A549 (cell line): Measurements from ENCODE around the gene TMEM253.

ENCODE experiments used
- CEBPB ChIP-seq, 2 experiments: fragments of >200 bp in 1 of 2; sonication (Bioruptor Twin) in 1 of 2; formaldehyde crosslinking in 1 of 2; IDR thresholded peaks; 2 replicates each; pipeline ENCODE4 v1.6.1; 2012 to 2016
- CTCF ChIP-seq: fragments of >200 bp; sonication (Bioruptor Twin); formaldehyde crosslinking; IDR thresholded peaks from 3 replicates; pipeline ENCODE4 v1.5.1; 2016
- POLR2A ChIP-seq: IDR thresholded peaks from 2 replicates; pipeline ENCODE4 v1.6.1; 2012; ENCODE audit warnings: mild to moderate bottlenecking, low read length
- REST ChIP-seq: fragments of 200-600 bp; sonication (generic); IDR thresholded peaks from 2 replicates; pipeline ENCODE4 v1.6.1; 2016; ENCODE audit warnings: antibody characterized with exemption, mild to moderate bottlenecking, moderate library complexity

- TF ChIP-seq POLR2A (no peak), CTCF (no peak), CEBPB (IDR thresholded peaks at IDR 0.05) (no peak), REST (no peak)
Measured at GRCh38 chr14:21057803-21058675, 42.8 kb upstream of the TMEM253 start, which contains the start of gene RNASE8.
